GM21381 (cell line): ENCODE data around the gene PEAK1.
"Not testable (repeated sequence)": the region's sequence is repeated elsewhere in the genome, so short reads cannot be mapped to it uniquely, and the experiment has no call there.

Experiments
- ATAC-seq: cut with Tn5 transposase; IDR thresholded peaks from one replicate; pipeline ENCODE4 v1.9.1; 2021; ENCODE audit warnings: mild to moderate bottlenecking, moderate library complexity; ENCODE audit not compliant: unreplicated experiment

Gene PEAK1

DNA sequence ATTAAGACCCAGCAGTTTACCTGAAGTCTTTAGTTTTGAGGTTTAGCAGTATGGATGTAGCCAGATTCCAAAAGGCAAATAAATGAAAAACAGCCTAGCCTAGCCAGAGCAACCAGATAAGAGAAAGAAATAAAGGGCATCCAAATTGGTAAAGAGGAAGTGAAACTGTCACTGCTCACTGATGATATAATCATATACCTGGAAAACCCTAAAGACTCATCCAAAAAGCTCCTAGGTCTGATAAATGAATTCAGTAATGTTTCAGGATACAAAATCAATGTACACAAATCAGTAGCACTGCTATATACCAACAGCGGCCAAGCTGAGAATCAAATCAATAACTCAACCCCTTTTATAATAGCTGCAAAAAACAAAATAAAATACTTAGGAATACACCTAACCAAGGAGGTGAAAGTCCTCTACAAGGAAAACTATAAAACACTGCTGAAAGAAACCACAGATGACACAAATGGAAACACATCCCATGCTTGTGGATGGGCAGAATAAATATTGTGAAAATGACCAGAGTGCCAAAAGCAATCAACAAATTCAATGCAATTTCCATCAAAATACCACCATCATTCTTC lies 13.6 kb downstream of the PEAK1 start:
- not testable (repeated sequence) for ATAC-seq

DNA sequence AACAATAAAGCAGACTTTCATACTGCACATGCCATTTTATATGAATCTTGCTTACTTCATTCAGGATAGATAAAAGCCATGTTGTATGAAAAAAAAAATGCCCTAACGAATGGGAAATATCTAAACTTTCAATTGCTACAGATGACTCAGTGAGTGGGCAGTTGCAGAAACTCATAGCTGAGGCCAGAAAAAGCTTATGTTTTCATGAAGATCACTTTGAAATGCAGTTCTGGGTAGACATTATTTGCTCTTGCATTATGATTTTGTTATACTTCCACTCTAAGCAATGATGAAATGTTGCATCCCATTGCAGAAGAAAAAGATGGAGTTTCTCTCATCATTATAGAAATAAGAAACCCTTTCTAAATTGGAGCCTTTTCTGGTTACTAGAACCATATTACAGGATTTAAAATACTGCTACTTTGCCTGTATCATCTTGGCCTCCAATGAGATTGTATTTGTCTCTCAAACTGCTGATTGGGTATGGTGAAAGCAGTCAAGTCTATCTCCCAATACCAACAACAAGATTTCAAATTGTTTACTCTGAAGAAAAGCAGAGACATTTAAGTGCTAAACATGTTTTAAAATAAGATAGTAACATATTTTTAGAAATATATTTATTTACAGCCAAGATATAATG lies 17.0 kb downstream of the PEAK1 start:
- ATAC-seq = no peak

DNA sequence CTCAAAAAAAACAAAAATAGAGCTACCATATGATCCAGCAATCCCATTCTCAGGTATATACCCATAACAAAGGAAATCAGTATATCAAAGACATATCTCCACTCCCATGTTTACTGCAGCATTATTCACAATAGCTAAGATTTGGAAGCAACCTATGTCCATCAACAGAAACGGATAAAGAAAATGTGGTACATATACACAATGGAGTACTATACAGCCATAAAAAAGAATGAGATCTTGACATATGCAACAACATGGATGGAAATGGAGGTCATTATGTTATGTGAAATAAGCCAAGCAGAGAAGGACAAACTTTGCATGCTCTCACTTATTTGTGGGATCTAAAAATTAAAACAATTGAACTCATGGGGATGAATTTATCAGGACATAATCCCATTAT lies 19.6 kb downstream of the PEAK1 start:
- ATAC-seq = no peak

DNA sequence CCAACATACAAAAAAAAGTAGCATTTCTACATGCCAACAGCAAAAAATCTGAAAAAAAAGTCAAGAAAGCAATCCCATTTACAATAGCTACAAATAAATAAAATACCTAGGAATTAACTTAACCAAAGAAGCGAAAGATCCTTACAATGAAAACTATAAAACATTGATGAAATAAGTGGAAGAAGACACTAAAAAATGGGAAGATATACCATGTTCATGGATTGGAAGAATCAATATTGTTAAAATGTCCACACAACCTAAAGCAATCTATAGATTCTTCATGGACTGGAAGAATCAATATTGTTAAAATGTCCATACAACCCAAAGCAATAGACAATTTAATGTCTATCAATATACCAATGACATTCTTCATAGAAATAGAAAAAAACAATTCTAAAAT lies 21.0 kb downstream of the PEAK1 start:
- ATAC-seq = no peak

DNA sequence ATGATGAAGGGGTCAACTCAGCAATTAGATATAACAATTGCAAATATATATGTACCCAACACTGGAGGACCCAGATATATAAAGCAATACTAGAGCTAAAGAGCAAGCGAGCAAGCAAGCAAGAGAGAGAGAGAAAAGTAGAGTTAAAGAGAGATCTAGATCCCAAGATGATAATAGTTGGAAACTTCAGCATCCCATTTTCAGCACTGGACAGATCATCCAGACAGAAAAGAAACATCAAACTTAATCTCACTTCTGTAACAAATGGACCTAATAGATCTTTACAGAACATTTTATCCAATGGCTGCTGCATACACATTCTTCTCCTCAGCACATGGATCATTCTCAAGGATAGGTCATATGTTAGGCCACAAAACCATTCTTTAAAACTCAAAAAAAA lies 23.2 kb downstream of the PEAK1 start:
- ATAC-seq = no peak

DNA sequence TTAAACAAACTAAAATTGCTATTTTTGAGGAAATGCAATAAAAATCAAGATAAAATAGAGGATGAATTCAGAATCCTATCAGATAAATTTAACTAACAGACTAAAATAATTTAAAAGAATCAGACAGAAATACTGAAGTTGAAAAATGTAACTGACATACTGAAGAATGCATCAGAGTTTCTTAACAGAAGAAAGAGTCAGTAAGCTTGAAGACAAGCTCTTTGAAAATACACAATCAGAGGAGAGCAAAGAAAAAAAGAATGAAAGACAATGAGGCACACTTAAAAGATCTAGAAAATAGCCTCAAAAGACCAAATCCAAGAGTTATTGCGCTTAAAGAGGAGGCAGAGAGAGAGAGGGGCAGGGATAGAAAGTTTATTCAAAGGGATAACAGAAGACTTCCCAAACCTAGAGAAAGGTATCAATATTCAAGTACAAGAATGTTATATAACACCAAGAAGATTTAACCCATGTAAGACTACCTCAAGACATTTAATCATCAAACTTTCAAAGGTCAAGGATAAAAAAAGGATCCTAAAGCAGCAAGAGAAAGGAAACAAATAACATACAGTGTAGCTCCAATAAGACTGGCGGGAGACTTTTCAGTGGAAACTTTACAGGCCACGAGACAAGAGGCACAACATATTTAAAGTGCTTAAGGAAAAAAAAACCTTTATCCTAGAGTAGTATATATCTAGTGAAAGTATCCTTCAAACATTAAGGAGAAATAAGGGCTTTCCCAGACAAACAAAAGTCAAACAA lies 24.7 kb downstream of the PEAK1 start:
- no peak for ATAC-seq

DNA sequence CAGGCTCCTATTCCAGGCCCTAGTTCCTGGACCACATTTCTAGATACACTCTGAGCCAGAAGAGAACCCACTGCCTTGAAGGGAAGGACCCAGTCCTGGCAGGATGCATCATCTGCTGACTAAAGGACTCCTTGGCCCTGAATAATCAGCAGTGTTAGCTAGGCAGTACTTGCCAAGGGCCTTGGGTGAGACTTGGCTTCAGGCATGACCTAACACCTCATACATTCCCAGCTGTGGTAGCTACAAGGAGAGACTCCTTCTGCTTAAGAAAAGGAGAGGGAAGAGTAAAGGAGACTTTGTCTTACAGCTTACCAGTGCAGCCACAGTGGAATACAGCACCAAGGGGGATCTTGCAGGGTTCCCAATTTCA lies 26.4 kb downstream of the PEAK1 start:
- no peak for ATAC-seq

DNA sequence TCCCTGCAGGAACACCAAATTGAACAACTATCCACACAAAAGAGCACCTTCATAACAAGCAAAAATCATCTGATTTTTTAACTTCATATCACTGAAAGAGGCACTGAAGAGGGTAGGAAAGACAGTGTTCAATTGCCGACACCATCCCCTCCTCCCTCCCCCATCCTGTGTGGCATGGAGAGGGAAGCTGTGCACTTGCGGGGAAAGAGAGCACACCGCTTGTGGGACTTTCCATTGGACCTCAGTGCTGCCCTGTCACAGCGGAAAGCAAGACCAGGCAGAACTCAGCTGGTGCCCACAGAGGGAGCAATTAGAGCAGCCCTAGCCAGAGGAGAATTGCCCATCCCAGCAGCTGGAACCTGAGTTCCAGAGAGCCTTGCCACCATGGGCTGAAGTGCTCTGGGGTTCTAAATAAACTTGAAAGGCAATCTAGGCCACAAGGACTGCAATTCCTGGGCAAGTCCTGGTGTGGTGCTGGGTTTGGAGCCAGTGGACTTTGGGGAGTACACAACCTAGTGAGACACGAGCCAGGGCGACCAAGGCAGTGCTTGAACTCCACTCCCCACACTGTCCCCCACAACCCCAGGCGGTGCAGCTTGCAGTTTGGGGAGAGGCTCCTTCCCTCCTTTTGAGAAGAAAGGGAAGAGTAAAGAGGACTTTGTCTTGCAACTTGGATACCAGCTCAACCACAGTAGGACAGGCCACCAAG lies 27.0 kb downstream of the PEAK1 start:
- no peak for ATAC-seq

DNA sequence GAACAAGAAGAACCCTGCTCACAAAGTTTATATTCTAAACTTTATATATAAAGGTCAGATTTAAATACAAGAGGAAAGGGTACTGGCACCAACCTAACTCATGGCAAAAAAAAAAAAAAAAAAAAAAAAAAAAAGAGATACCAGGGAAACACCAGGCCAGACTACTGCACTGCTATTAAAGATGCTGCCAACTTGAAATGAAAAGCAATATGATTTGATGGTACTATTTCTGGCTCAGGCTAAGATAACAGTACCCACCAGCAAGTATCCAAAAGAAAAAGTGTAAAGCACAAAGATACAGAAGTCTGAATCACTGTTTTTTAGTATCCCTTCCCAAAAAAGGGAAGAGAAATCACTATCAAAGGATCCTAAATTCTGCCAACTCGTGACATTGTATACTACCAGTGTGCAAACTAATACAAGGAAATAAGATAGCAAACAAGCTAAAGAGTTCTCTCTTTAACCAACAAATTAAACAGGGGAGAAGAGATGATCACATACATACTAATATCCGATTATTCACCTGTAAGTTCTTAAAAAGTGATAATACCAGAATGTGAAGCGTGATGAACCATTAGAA lies 28.4 kb downstream of the PEAK1 start:
- no peak for ATAC-seq

DNA sequence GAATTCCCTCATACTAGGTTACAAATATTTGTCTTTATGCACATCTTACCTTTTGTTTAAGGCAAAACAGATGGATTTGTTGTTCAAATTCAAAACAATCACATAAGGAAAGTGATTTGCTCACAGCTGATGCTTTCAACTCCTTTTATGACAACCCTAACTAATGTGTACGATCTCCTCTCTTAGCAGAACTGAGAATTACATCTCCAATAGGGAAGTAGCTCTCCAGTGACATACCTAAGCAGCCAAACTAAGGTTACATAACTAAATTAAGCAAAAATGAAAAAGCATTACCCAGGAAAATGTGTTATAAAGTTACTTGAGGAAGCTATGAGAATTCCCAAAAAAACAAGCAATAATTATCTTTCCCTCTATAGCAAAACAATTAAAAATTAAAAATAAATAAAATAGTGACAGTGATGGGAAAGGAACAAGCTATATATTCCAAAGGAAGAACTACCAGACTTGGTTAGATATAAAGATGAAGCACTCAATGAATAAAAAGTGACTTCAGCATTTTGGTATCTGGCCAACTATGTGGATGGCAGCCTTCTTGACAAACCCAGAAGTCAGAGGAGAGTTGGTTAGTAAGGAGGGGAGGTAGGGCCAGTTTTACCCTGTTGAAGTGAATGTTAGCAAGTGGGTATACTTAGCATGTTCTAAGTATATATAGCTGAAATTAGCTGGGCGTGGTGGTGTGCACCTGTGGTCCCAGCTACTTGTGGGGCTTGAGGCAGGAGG lies 32.4 kb downstream of the PEAK1 start:
- no peak for ATAC-seq

DNA sequence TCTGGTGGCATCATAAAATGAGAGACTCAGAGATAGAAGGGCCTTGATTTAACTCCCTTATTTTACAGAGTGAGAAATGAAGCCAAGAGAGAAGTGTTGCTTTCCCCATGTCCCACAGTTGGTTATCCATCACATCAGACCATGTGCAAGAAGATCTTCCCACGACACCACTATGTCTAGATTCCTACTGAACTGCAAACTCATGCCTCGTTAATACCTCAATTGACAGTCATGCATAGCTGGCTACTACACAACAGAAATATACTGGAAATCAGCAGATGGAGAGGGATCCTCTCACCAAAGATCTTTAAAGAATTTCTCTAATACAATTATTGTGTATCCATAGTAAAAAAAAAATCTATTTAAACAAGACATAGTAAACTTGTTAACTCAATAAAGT lies 33.3 kb downstream of the PEAK1 start:
- no peak for ATAC-seq

DNA sequence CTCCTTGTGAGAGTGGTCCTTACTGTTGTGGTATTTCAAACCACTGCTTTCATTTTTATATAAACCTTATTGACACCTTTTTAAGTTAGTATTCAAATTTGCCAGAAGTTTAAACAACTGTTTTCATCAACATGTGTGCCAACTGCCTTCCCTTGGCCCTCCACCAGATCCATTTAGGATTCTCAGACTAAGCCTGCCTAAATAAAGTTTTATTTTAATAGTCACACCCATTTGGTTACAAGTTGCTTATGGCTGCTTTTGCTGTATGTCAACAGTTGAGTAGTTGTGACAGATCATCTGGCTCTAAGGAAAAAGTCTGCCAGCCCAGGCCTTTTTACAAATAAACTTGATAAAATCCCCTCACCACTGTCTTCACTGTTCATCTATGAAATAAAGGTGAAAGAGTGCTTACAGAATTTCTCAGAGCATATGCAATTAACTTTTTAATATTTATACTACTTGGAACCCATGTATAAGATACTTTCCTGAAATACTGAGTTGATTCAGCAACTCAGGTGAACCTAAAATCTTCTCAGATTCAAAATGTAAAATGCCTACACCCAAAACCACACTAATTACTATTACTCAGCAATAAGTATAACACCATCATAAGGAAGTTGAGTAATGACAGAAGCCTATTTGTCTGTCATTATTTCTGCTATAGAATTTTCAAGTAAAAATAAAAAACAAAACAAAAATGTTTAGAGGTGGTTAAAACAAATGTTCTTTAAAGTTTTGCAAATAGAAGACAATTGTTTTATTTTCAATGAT lies 35.1 kb downstream of the PEAK1 start:
- ATAC-seq = no peak

DNA sequence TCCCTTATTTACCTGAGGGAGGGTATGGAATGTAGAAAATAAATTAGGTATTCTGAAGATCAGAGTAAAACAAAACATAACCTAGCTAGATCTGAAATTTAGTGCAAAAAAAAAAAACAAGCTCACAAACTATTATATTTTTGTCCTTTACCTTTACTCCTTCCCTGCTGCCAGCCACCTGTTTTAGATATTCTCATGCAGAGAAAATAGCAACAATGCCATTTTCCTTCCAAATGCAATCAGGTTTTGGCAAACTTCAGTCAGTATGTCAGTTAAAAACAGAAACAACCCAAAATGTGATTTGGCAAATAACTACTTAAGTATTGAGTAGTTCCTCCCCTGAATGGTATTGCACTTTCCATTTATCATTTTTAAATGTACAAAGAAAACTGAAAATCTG lies 35.8 kb downstream of the PEAK1 start:
- ATAC-seq = no peak

DNA sequence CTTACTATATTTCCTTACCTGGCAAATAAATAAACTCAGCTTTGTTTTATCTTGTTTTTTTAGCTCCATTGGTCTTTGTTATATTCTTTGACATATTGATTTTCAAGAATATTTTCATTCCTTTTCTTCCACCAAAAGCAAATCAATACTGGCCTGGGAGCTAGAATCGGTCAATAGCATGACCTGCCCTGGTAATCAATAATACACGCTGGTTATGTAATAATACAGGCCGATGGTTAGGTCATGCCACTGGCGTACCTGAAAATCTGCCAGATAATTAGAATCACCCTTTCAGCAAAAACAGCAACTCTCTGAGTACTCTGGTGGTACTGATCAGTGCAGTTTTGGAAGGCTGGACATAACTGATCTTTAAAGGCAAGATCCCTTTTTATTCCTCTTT lies 39.9 kb downstream of the PEAK1 start:
- no peak for ATAC-seq

DNA sequence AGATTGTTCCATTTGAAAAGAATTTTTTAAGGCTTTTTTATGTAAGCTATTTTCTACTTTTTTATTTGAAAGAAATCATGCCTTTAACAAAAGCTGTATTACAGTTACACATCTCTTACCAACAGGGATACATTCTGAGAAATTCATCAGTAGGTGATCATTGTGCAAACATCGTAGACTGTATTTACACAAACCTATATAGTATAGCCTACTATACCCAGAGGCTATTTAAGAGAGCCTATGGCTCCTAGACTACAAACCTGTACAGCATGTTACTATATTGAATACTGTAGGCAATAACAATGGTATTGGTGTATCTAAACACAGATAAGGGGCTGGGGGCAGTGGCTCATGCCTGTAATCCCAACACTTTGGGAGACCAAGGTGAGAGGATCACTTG lies 43.1 kb downstream of the PEAK1 start:
- no peak for ATAC-seq

DNA sequence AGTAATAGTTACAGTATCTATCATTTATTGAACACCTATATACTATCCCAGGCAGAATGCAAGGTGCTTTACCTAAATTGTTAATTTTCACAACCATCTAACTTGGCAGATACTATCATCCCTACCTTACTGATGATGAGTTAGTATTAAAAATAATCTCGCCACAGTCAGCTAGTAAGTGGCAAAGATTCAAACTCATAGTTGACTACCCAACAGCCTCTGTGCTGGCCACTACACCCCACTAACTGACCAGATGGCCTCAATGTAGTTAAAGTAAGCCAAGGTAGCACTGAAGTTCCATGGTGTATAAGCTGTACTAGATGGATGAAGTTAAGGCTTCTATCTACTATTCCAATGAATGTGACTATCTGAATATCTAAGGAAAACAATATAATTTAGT lies 44.8 kb downstream of the PEAK1 start:
- no peak for ATAC-seq

DNA sequence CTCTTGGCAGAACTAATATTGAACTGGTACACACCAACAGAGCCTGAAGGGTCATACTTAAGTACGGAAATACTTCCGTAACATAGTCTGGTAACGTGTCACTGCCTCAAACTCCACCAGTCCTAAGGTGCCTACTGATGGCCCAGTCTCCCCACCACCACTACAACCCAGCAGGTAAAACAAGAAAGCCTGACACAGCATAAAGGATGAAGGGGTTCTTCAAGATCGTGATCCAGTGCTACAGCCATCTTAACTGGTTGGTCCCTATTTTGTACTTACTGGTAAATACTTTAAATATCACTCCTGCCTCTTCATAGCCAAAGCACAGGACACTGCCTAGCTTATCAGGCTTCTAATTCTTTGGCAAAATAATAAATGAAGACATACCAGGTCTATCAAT lies 46.5 kb downstream of the PEAK1 start:
- ATAC-seq = no peak

DNA sequence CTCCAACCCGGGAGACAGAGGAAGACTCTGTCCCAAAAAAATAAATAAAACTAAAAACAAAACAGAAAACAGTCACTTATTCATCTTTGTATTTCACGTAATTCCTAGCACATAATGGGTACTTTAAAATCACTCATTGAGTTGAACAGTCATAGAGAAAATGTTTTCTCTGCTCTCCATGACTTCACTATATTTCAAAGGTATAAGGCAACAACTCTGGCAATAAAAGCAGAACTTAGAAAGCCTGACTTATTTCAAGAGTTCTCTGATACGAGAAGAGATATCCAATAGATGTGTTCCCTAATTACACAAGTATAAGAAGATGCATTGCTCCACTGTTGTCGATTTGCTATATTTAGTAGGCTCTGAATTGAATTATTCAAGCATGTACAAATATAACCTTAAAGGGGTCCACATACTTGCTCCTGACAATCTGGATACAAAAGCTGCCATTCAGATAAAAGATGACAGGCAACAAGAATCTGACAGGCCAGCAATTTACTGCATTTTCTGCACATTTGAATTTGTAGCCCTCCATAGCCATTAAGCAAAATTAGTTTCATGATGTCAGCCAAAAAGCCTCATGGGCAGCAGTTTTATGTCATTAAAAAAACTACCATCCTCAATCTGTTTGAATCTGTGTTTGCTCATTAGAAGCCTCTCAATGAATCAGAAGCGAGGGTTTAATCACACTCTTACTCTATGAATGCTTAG lies 47.9 kb downstream of the PEAK1 start:
- no peak for ATAC-seq

DNA sequence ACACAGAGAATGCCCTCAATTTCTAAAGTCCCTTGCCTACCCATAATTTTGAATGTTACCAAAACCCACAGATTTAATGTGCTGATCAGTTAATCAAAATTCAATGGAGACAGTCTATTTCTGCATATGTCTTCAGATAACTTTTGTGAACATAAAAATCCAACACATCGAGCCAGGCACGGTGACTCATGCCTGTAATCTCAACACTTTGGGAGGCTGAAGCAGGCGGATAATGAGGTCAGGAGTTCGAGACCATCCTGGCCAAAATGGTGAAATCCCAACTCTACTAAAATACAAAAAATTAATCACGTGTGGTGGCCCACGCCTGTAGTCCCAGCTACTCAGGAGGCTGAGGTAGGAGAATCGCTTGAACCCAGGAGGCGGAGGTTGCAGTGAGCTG lies 49.3 kb downstream of the PEAK1 start:
- ATAC-seq = no peak
